Adrenal gland (tissue), 5 donors: Measurements from ENCODE around the gene SNCG.

Source experiments
- CTCF ChIP-seq, 6 experiments: fragments of 450-650 bp in 4 of 6; fragments of 200-600 bp in 2 of 6; sonication (generic) in 1 of 6; IDR thresholded peaks; 1 replicate in 5 of 6; 2 replicates in 1 of 6; pipeline versions ENCODE4 v1.5.1 to v1.8.0; 2016 to 2021; ENCODE audit warnings: antibody characterized with exemption in 6 of 6, mild to moderate bottlenecking in 2 of 6, moderate library complexity in 1 of 6
- POLR2A ChIP-seq, 2 donors: fragments of 450-650 bp; IDR thresholded peaks; one replicate each; pipeline ENCODE4 v1.6.1; 2017; ENCODE audit warnings: antibody characterized with exemption in 2 of 2, mild to moderate bottlenecking in 2 of 2, moderate library complexity in 1 of 2
- donor health status: DM: no; HTN: no; CAD: no.

GRCh38 chr10:86960863-86961434, 2.5 kb downstream of the SNCG start:
- TF ChIP-seq CTCF (IDR thresholded peaks at IDR 0.05) = no peak
- TF ChIP-seq POLR2A (IDR thresholded peaks at IDR 0.05) = no peak
